ENCODE results near the gene DAP. TPM values are rescaled to one million over a fixed set of nuclear protein-coding genes. Genes with fewer than 3 reads are reported as not detected.

DAP gene
- total RNA-seq, 1 experiment from 2014 or later = 47.2 TPM

- H4K91ac ChIP-seq (ENCODE audit: insufficient read length, low read depth, low read length) = no peak overlapping the region
- H3K4me1 ChIP-seq (ENCODE audit: insufficient read depth, low read length) = no peaks in the 10 kb centered on the region; the same call in 1 of the 2 replicates
- H3K23ac ChIP-seq (ENCODE audit: insufficient read length, low read depth, low read length) = no peak overlapping the region
- Mint-ChIP-seq H3K4me3 (no peak overlapping the region), H3K27ac (peak overlapping the region in 1 of 3 experiments; percentile 87; a peak in 1 of 7 replicates), H3K4me1 (peaks cover 13 to 25% of the 10 kb centered on the region in 2 experiments), H3K27me3 (ENCODE audit: low read depth) (no peaks in the 10 kb centered on the region; the same call in 1 of the 2 replicates), H3K9me3 (no peaks in the 10 kb centered on the region), H3K36me3 (ENCODE audit: insufficient read depth in 1 of 3, low read depth in 3 of 3) (no peaks in the 10 kb centered on the region)
- H3T11ph ChIP-seq (ENCODE audit: low read length) = no peak overlapping the region
- H3K79me1 ChIP-seq (ENCODE audit: insufficient read depth, low read depth, low read length, poor library complexity, severe bottlenecking) = no peaks in the 10 kb centered on the region
- no peak overlapping the region for H3K4me2 ChIP-seq (ENCODE audit: insufficient read depth, insufficient read length, low read length)
- H4K20me1 ChIP-seq (ENCODE audit: control insufficient read depth, insufficient read depth, insufficient read length) = no peaks in the 10 kb centered on the region
- H3K9ac ChIP-seq (ENCODE audit: extremely low read depth, insufficient read length, low read length) = no peak overlapping the region
- no CpG with 5 or more reads among the region's 10 CpGs for WGBS (ENCODE audit: extremely low coverage, insufficient read length, low lambda C conversion rate)
- TF ChIP-seq CTCF (conservative IDR thresholded peaks at IDR 0.05) = no peak
- H3K27me3 ChIP-seq (ENCODE audit: insufficient read depth, low read length) = no peaks in the 10 kb centered on the region
- no peak overlapping the region for H2BK12ac ChIP-seq (ENCODE audit: insufficient read length, low read depth, low read length)
- no peak overlapping the region for H3K4ac ChIP-seq (ENCODE audit: low read depth, low read length)
- no peak overlapping the region for H3K27ac ChIP-seq (ENCODE audit: insufficient read length, low read depth, low read length)
- H4K5ac ChIP-seq (ENCODE audit: insufficient read length, low read depth, low read length) = no peak overlapping the region
- H3K23me2 ChIP-seq (ENCODE audit: insufficient read length, low read depth, low read length, poor library complexity, severe bottlenecking) = no peaks in the 10 kb centered on the region
- no peak overlapping the region for H2BK120ac ChIP-seq (ENCODE audit: low read depth, low read length, poor library complexity, severe bottlenecking)
- no peaks in the 10 kb centered on the region for H3K9me3 ChIP-seq (ENCODE audit: control insufficient read depth, low read depth, low read length)
- no peak overlapping the region for H2BK20ac ChIP-seq (ENCODE audit: low read depth, low read length, poor library complexity, severe bottlenecking)
- no peak overlapping the region for H2BK15ac ChIP-seq (ENCODE audit: low read depth, low read length)
- H3K56ac ChIP-seq (ENCODE audit: insufficient read length, low read depth, low read length) = no peak overlapping the region
- no peak overlapping the region for H3K18ac ChIP-seq (ENCODE audit: insufficient read length, low read depth, low read length)
- H2AK5ac ChIP-seq (ENCODE audit: insufficient read length, low read length) = no peak overlapping the region
- H3K79me2 ChIP-seq (ENCODE audit: insufficient read depth, low read length) = no peaks in the 10 kb centered on the region
- H2AFZ ChIP-seq (ENCODE audit: low read length) = no peak overlapping the region
- no peak overlapping the region; the same call in 1 of the 2 replicates for H3K14ac ChIP-seq (ENCODE audit: insufficient read depth, low read length)
- no peak overlapping the region for H4K8ac ChIP-seq (replicated peaks; ENCODE audit: insufficient read length, low read depth, low read length)
- no peak overlapping the region for H2BK5ac ChIP-seq (ENCODE audit: insufficient read length, low read length)
- DNase-seq = no peak
Observed at GRCh38 chr5:10662661-10663488, 98.2 kb downstream of the DAP start.

All from H9 (cell line).